DND-41 (cell line): ENCODE data around the gene MAPKAPK3.

ENCODE experiments used
- CTCF ChIP-seq: IDR thresholded peaks from 2 replicates; pipeline ENCODE4 v1.5.1; 2012; ENCODE audit warnings: borderline replicate concordance, low read length, moderate library complexity, mild to moderate bottlenecking; ENCODE audit not compliant: poor library complexity, severe bottlenecking; ENCODE audit errors: extremely low read depth
- EZH2 ChIP-seq: IDR thresholded peaks from 3 replicates; pipeline ENCODE4 v1.6.1; 2012; ENCODE audit warnings: borderline replicate concordance, low read depth, mild to moderate bottlenecking, moderate library complexity, low read length, inconsistent platforms; ENCODE audit not compliant: severe bottlenecking

- TF ChIP-seq CTCF (no peak), EZH2 (no peak)
Observed at GRCh38 chr3:50689558-50689957, 72.6 kb downstream of the MAPKAPK3 start.
